HepG2 (cell line): Measurements from ENCODE around the gene TADA2B. TPM values are rescaled to one million over a fixed set of nuclear protein-coding genes. Genes with fewer than 3 reads are reported as not detected.
A peak's percentile ranks its signal among the peaks of the same experiment; 100 is the strongest.

Experiments
- ADNP ChIP-seq: sonication (generic); formaldehyde crosslinking; IDR thresholded peaks from 2 replicates; pipeline ENCODE4 v1.4.0; 2020; ENCODE audit warnings: missing genetic modification reagents
- ATF1 ChIP-seq: IDR thresholded peaks from 2 replicates; pipeline ENCODE4 v1.6.1; 2016; ENCODE audit warnings: mild to moderate bottlenecking, control low read depth
- CBFB ChIP-seq: sonication (generic); formaldehyde crosslinking; IDR thresholded peaks from 2 replicates; pipeline ENCODE4 v1.4.0; 2020; ENCODE audit warnings: missing genetic modification reagents
- HHEX ChIP-seq: IDR thresholded peaks from 2 replicates; pipeline ENCODE4 v1.6.1; 2016; ENCODE audit warnings: control low read depth
- HNRNPL ChIP-seq: fragments of 200-400 bp; formaldehyde crosslinking; IDR thresholded peaks from 2 replicates; pipeline ENCODE4 v1.6.1; 2017; ENCODE audit warnings: mild to moderate bottlenecking, low read depth, low read length
- KDM5A ChIP-seq: fragments of 200-600 bp; sonication (generic); IDR thresholded peaks from 2 replicates; pipeline ENCODE4 v1.7.0; 2018; ENCODE audit warnings: antibody characterized with exemption, mild to moderate bottlenecking, low read length, borderline replicate concordance
- MXD4 ChIP-seq: IDR thresholded peaks from 2 replicates; pipeline ENCODE4 v1.6.1; 2016; ENCODE audit warnings: mild to moderate bottlenecking, missing biosample characterization, missing genetic modification reagents
- TRIM24 ChIP-seq: sonication (generic); formaldehyde crosslinking; IDR thresholded peaks from 2 replicates; pipeline ENCODE4 v1.8.0; 2022; ENCODE audit warnings: mild to moderate bottlenecking, missing genetic modification reagents
- ZFP36L1 ChIP-seq: sonication (generic); formaldehyde crosslinking; IDR thresholded peaks from 2 replicates; pipeline ENCODE4 v1.8.0; 2022; ENCODE audit warnings: mild to moderate bottlenecking, missing genetic modification reagents, moderate library complexity
- ZFP41 ChIP-seq: sonication (generic); formaldehyde crosslinking; IDR thresholded peaks from 2 replicates; pipeline ENCODE4 v1.4.0; 2020; ENCODE audit warnings: mild to moderate bottlenecking, missing genetic modification reagents, borderline replicate concordance
- ZNF10 ChIP-seq: sonication (generic); formaldehyde crosslinking; IDR thresholded peaks from 2 replicates; pipeline ENCODE4 v1.4.0; 2020; ENCODE audit warnings: mild to moderate bottlenecking, low read depth, missing genetic modification reagents, borderline replicate concordance
- ZNF274 ChIP-seq: sonication (generic); formaldehyde crosslinking; IDR thresholded peaks from 2 replicates; pipeline ENCODE4 v1.5.1; 2020; ENCODE audit warnings: mild to moderate bottlenecking, missing genetic modification reagents
- ZNF317 ChIP-seq: sonication (generic); formaldehyde crosslinking; IDR thresholded peaks from 2 replicates; pipeline ENCODE4 v1.5.0; 2020; ENCODE audit warnings: mild to moderate bottlenecking, missing genetic modification reagents
- ZNF501 ChIP-seq: sonication (generic); formaldehyde crosslinking; IDR thresholded peaks from 2 replicates; pipeline ENCODE4 v1.5.1; 2020; ENCODE audit warnings: mild to moderate bottlenecking, moderate library complexity, missing genetic modification reagents
- ZNF543 ChIP-seq: sonication (generic); formaldehyde crosslinking; IDR thresholded peaks from 2 replicates; pipeline ENCODE4 v1.4.0; 2020; ENCODE audit warnings: mild to moderate bottlenecking, missing genetic modification reagents
- ZNF616 ChIP-seq: sonication (generic); formaldehyde crosslinking; IDR thresholded peaks from 2 replicates; pipeline ENCODE4 v1.5.0; 2020; ENCODE audit warnings: low read depth, mild to moderate bottlenecking, missing genetic modification reagents
- ZNF850 ChIP-seq: sonication (generic); formaldehyde crosslinking; conservative IDR thresholded peaks from 2 replicates; pipeline ENCODE4 v1.9.0; 2021; ENCODE audit warnings: mild to moderate bottlenecking, missing genetic modification reagents
- polyA plus RNA-seq, 8 experiments: library from polyadenylated mRNA; depleted of rRNA in 3 of 8; stranded (reverse) in 7 of 8; unstranded in 1 of 8; fragments of >200 nt; fragmentation: Illumina TruSeq in 4 of 8; extraction: Trizol in 4 of 8; gene quantifications; 2 replicates each; pipeline versions ENCODE4 v1.2.1 to v1.2.3, GENCODE V29; 2011 to 2016; ENCODE audit warnings: low read depth in 4 of 8, missing spikeins in 1 of 8, mixed read lengths in 1 of 8; ENCODE audit not compliant: insufficient read depth in 1 of 8
- total RNA-seq, 5 experiments: library from RNA; depleted of rRNA; stranded (reverse); fragments of >200 nt; fragmentation: Illumina TruSeq; extraction: Trizol; gene quantifications; 2 replicates each; pipeline ENCODE4 v1.2.3, GENCODE V29; 2016; ENCODE audit warnings: low read depth in 1 of 5
- TF ChIP-seq, protein P1 (sequence below): sonication (generic); formaldehyde crosslinking; IDR thresholded peaks from 2 replicates; pipeline ENCODE4 v1.4.0; 2020; ENCODE audit warnings: missing genetic modification reagents
- TF ChIP-seq, protein P2 (sequence below): sonication (generic); formaldehyde crosslinking; IDR thresholded peaks from 2 replicates; pipeline ENCODE4 v1.4.0; 2020; ENCODE audit warnings: missing genetic modification reagents
- TF ChIP-seq, protein P3 (sequence below): sonication (generic); formaldehyde crosslinking; IDR thresholded peaks from 2 replicates; pipeline ENCODE4 v1.5.1; 2020; ENCODE audit warnings: missing genetic modification reagents, mild to moderate bottlenecking, borderline replicate concordance
- TF ChIP-seq, protein P4 (sequence below): sonication (generic); formaldehyde crosslinking; IDR thresholded peaks from 2 replicates; pipeline ENCODE4 v1.4.0; 2020; ENCODE audit warnings: missing genetic modification reagents
- TF ChIP-seq, protein P5 (sequence below): sonication (generic); formaldehyde crosslinking; IDR thresholded peaks from 2 replicates; pipeline ENCODE4 v1.9.0; 2021; ENCODE audit warnings: missing genetic modification reagents, mild to moderate bottlenecking, borderline replicate concordance
- TF ChIP-seq, protein P6 (sequence below): sonication (generic); formaldehyde crosslinking; IDR thresholded peaks from 2 replicates; pipeline ENCODE4 v1.4.0; 2020; ENCODE audit warnings: mild to moderate bottlenecking, missing genetic modification reagents

Gene TADA2B
- total and polyA plus RNA-seq, 2 of the 13 experiments (the other 11 are each of a cell fraction or from before 2014, with no cell fraction given), result 4.6 to 8.9 TPM

DNA sequence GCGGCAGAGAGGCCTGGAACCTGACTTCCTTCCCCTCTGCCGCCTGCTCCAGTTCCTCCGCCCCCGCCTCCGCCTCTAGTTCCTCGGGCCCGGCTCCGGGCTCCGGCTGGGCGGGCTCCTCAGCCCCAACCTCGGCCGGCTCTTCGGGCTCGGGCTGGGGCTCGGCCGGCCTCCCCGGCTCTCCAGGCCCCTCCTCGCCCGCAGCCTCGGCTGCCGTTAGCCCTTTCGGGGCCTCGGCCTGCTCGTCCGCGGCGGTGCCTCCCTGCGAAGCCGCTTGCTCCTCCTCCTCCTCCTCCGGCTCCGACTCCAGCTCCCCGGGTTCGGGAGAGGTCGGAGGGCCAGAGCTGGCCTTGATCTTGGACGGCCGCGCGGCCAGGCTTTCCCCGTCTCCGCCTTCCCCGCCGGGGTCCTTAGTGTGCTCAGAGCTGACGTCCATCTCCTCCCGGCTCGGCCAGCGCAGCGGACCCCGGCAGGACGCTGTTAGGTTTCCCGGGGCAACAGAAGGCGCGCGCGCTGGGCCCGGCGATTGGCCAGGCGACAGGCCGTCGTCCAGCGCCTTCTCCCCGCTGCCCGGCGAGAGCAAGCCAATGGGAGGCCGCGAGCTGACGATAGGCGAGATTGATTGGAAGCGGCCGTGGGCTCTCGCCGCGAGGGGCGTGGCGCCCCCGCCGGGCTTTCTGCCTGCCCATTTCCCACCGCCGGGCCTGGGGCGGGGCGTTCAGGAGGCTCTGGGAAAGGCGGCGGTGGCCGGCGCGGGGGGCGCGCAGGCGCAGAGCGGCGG is 479 bp upstream of the TADA2B start (continued):
- TF ChIP-seq ZNF616 (CRISPR knock-in tag) (no peak), HNRNPL (no peak), KDM5A (no peak), ATF1 (no peak), ADNP (CRISPR knock-in tag) (no peak), TRIM24 (CRISPR knock-in tag) (no peak), ZFP36L1 (no peak), CBFB (CRISPR knock-in tag) (peak; percentile 35), MXD4 (CRISPR knock-in tag) (peak; percentile 75; the same call in 1 of the 2 replicates), HHEX (CRISPR knock-in tag) (no peak), ZFP41 (no peak), ZNF850 (CRISPR knock-in tag) (no peak), ZNF274 (no peak), ZNF10 (CRISPR knock-in tag) (no peak), ZNF543 (CRISPR knock-in tag) (no peak; the same call in 1 of the 2 replicates), ZNF317 (CRISPR knock-in tag) (no peak), ZNF501 (CRISPR knock-in tag) (peak; percentile 67)
- TF ChIP-seq, protein P1, sequence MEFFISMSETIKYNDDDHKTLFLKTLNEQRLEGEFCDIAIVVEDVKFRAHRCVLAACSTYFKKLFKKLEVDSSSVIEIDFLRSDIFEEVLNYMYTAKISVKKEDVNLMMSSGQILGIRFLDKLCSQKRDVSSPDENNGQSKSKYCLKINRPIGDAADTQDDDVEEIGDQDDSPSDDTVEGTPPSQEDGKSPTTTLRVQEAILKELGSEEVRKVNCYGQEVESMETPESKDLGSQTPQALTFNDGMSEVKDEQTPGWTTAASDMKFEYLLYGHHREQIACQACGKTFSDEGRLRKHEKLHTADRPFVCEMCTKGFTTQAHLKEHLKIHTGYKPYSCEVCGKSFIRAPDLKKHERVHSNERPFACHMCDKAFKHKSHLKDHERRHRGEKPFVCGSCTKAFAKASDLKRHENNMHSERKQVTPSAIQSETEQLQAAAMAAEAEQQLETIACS (CRISPR knock-in tag), result no peak
- TF ChIP-seq, protein P2, sequence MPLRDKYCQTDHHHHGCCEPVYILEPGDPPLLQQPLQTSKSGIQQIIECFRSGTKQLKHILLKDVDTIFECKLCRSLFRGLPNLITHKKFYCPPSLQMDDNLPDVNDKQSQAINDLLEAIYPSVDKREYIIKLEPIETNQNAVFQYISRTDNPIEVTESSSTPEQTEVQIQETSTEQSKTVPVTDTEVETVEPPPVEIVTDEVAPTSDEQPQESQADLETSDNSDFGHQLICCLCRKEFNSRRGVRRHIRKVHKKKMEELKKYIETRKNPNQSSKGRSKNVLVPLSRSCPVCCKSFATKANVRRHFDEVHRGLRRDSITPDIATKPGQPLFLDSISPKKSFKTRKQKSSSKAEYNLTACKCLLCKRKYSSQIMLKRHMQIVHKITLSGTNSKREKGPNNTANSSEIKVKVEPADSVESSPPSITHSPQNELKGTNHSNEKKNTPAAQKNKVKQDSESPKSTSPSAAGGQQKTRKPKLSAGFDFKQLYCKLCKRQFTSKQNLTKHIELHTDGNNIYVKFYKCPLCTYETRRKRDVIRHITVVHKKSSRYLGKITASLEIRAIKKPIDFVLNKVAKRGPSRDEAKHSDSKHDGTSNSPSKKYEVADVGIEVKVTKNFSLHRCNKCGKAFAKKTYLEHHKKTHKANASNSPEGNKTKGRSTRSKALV (CRISPR knock-in tag), result no peak
- TF ChIP-seq, protein P3, sequence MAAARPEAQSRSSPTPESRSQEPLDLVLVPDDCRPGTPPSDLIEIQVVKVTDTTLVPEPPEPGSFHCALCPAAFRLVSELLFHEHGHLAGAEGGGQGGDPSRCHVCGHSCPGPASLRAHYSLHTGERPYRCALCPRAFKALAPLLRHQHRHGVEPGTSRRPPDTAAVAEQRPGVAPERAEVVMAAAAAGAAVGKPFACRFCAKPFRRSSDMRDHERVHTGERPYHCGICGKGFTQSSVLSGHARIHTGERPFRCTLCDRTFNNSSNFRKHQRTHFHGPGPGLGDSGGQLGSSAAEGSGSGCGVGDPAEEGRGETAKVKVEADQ (CRISPR knock-in tag), result no peak; the same call in 1 of the 2 replicates
- TF ChIP-seq, protein P4, sequence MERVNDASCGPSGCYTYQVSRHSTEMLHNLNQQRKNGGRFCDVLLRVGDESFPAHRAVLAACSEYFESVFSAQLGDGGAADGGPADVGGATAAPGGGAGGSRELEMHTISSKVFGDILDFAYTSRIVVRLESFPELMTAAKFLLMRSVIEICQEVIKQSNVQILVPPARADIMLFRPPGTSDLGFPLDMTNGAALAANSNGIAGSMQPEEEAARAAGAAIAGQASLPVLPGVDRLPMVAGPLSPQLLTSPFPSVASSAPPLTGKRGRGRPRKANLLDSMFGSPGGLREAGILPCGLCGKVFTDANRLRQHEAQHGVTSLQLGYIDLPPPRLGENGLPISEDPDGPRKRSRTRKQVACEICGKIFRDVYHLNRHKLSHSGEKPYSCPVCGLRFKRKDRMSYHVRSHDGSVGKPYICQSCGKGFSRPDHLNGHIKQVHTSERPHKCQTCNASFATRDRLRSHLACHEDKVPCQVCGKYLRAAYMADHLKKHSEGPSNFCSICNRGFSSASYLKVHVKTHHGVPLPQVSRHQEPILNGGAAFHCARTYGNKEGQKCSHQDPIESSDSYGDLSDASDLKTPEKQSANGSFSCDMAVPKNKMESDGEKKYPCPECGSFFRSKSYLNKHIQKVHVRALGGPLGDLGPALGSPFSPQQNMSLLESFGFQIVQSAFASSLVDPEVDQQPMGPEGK (CRISPR knock-in tag), result peak; percentile 18; the same call in 1 of the 2 replicates
- TF ChIP-seq, protein P5, sequence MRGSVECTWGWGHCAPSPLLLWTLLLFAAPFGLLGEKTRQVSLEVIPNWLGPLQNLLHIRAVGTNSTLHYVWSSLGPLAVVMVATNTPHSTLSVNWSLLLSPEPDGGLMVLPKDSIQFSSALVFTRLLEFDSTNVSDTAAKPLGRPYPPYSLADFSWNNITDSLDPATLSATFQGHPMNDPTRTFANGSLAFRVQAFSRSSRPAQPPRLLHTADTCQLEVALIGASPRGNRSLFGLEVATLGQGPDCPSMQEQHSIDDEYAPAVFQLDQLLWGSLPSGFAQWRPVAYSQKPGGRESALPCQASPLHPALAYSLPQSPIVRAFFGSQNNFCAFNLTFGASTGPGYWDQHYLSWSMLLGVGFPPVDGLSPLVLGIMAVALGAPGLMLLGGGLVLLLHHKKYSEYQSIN (CRISPR knock-in tag), result no peak
- TF ChIP-seq, protein P6, sequence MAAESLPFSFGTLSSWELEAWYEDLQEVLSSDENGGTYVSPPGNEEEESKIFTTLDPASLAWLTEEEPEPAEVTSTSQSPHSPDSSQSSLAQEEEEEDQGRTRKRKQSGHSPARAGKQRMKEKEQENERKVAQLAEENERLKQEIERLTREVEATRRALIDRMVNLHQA (CRISPR knock-in tag), result no peak
